HepG2 (cell line): Measurements from ENCODE around the gene CCBE1. TPM values are rescaled to one million over a fixed set of nuclear protein-coding genes. Genes with fewer than 3 reads are reported as not detected.
A peak's percentile ranks its signal among the peaks of the same experiment; 100 is the strongest.

ENCODE experiments used
- BCL6 ChIP-seq: IDR thresholded peaks from 2 replicates; pipeline ENCODE4 v1.6.1; 2016; ENCODE audit warnings: missing genetic modification reagents, missing compliant biosample characterization
- ELF1 ChIP-seq: sonication (generic); formaldehyde crosslinking; IDR thresholded peaks from 2 replicates; pipeline ENCODE4 v1.4.0; 2020; ENCODE audit warnings: missing genetic modification reagents
- ESRRA ChIP-seq: sonication (generic); formaldehyde crosslinking; IDR thresholded peaks from 2 replicates; pipeline ENCODE4 v1.5.1; 2020; ENCODE audit warnings: mild to moderate bottlenecking, low read depth, missing genetic modification reagents
- FIP1L1 ChIP-seq: fragments of 200-400 bp; formaldehyde crosslinking; IDR thresholded peaks from 2 replicates; pipeline ENCODE4 v1.6.1; 2018; ENCODE audit warnings: low read depth, mild to moderate bottlenecking, low read length, moderate library complexity, borderline replicate concordance; ENCODE audit not compliant: insufficient read depth
- JARID2 ChIP-seq: sonication (generic); formaldehyde crosslinking; IDR thresholded peaks from 2 replicates; pipeline ENCODE4 v1.8.1; 2023; ENCODE audit warnings: missing genetic modification reagents, inconsistent platforms; ENCODE audit not compliant: insufficient replicate concordance
- MAZ ChIP-seq, 2 experiments: sonication (generic) in 1 of 2; formaldehyde crosslinking in 1 of 2; IDR thresholded peaks; 2 replicates each; pipeline versions ENCODE4 v1.5.0 to v1.6.1; 2012 to 2020; ENCODE audit warnings: low read depth in 2 of 2, mild to moderate bottlenecking in 2 of 2, borderline replicate concordance in 1 of 2, improper control_type of control experiment in 1 of 2, low read length in 1 of 2, missing genetic modification reagents in 1 of 2, moderate library complexity in 1 of 2
- MED13 ChIP-seq: sonication (generic); formaldehyde crosslinking; IDR thresholded peaks from 2 replicates; pipeline ENCODE4 v1.5.0; 2020; ENCODE audit warnings: missing genetic modification reagents
- MEF2D ChIP-seq: sonication (generic); formaldehyde crosslinking; IDR thresholded peaks from 2 replicates; pipeline ENCODE4 v1.5.1; 2020; ENCODE audit warnings: mild to moderate bottlenecking, missing genetic modification reagents
- NAIF1 ChIP-seq: sonication (generic); formaldehyde crosslinking; IDR thresholded peaks from 2 replicates; pipeline ENCODE4 v1.5.0; 2020; ENCODE audit warnings: mild to moderate bottlenecking, missing genetic modification reagents, borderline replicate concordance
- NFKBIZ ChIP-seq: IDR thresholded peaks from 2 replicates; pipeline ENCODE4 v1.6.1; 2018; ENCODE audit warnings: missing genetic modification reagents, missing compliant biosample characterization
- NPAS2 ChIP-seq: sonication (generic); formaldehyde crosslinking; IDR thresholded peaks from 2 replicates; pipeline ENCODE4 v1.8.0; 2022; ENCODE audit warnings: mild to moderate bottlenecking, missing genetic modification reagents, borderline replicate concordance
- PHB2 ChIP-seq: fragments of 450-650 bp; IDR thresholded peaks from 2 replicates; pipeline ENCODE4 v1.6.1; 2018; ENCODE audit not compliant: partially characterized antibody
- PRPF4 ChIP-seq: fragments of 200-400 bp; formaldehyde crosslinking; IDR thresholded peaks from 2 replicates; pipeline ENCODE4 v1.6.1; 2016; ENCODE audit warnings: low read length, low read depth; ENCODE audit not compliant: poor library complexity, severe bottlenecking
- PTBP1 ChIP-seq: fragments of 200-400 bp; formaldehyde crosslinking; IDR thresholded peaks from 2 replicates; pipeline ENCODE4 v1.6.1; 2018; ENCODE audit warnings: low read length, low read depth; ENCODE audit not compliant: poor library complexity, severe bottlenecking
- RFX3 ChIP-seq: IDR thresholded peaks from 2 replicates; pipeline ENCODE4 v1.6.1; 2016; ENCODE audit warnings: missing biosample characterization, missing genetic modification reagents
- SRF ChIP-seq: IDR thresholded peaks from 2 replicates; pipeline ENCODE4 v1.6.1; 2011; ENCODE audit warnings: mild to moderate bottlenecking, low read depth, low read length, moderate library complexity
- SRY ChIP-seq: sonication (generic); formaldehyde crosslinking; IDR thresholded peaks from 2 replicates; pipeline ENCODE4 v1.8.0; 2022; ENCODE audit warnings: mild to moderate bottlenecking, missing genetic modification reagents
- STAT5B ChIP-seq: sonication (generic); formaldehyde crosslinking; IDR thresholded peaks from 2 replicates; pipeline ENCODE4 v1.4.0; 2020; ENCODE audit warnings: missing genetic modification reagents
- TCF7L2 ChIP-seq: IDR thresholded peaks from 2 replicates; pipeline ENCODE4 v1.6.1; 2011; ENCODE audit warnings: mild to moderate bottlenecking, low read depth, low read length, moderate library complexity
- TEAD3 ChIP-seq: optimal IDR thresholded peaks from 2 replicates; pipeline ENCODE3; 2016; ENCODE audit warnings: borderline replicate concordance
- ZBTB7A ChIP-seq: sonication (generic); formaldehyde crosslinking; IDR thresholded peaks from 2 replicates; pipeline ENCODE4 v1.8.0; 2022; ENCODE audit warnings: mild to moderate bottlenecking, missing genetic modification reagents
- ZFP36 ChIP-seq: fragments of 150-350 bp; IDR thresholded peaks from 2 replicates; pipeline ENCODE4 v1.6.1; 2018; ENCODE audit warnings: borderline replicate concordance, low read length, low read depth; ENCODE audit not compliant: partially characterized antibody
- ZFP36L1 ChIP-seq: sonication (generic); formaldehyde crosslinking; IDR thresholded peaks from 2 replicates; pipeline ENCODE4 v1.8.0; 2022; ENCODE audit warnings: mild to moderate bottlenecking, missing genetic modification reagents, moderate library complexity
- ZKSCAN1 ChIP-seq: fragments of 150-350 bp; IDR thresholded peaks from 2 replicates; pipeline ENCODE4 v1.6.1; 2014; ENCODE audit warnings: low read length
- ZNF274 ChIP-seq: sonication (generic); formaldehyde crosslinking; IDR thresholded peaks from 2 replicates; pipeline ENCODE4 v1.5.1; 2020; ENCODE audit warnings: mild to moderate bottlenecking, missing genetic modification reagents
- ZNF280D ChIP-seq: sonication (generic); formaldehyde crosslinking; IDR thresholded peaks from 2 replicates; pipeline ENCODE4 v1.5.1; 2020; ENCODE audit warnings: mild to moderate bottlenecking, missing genetic modification reagents
- polyA plus RNA-seq, 8 experiments: library from polyadenylated mRNA; depleted of rRNA in 3 of 8; stranded (reverse) in 7 of 8; unstranded in 1 of 8; fragments of >200 nt; fragmentation: Illumina TruSeq in 4 of 8; extraction: Trizol in 4 of 8; gene quantifications; 2 replicates each; pipeline versions ENCODE4 v1.2.1 to v1.2.3, GENCODE V29; 2011 to 2016; ENCODE audit warnings: low read depth in 4 of 8, missing spikeins in 1 of 8, mixed read lengths in 1 of 8; ENCODE audit not compliant: insufficient read depth in 1 of 8
- total RNA-seq, 5 experiments: library from RNA; depleted of rRNA; stranded (reverse); fragments of >200 nt; fragmentation: Illumina TruSeq; extraction: Trizol; gene quantifications; 2 replicates each; pipeline ENCODE4 v1.2.3, GENCODE V29; 2016; ENCODE audit warnings: low read depth in 1 of 5
- TF ChIP-seq, protein P1 (sequence below), 2 experiments: fragments of 450-650 bp in 1 of 2; sonication (generic) in 1 of 2; formaldehyde crosslinking; IDR thresholded peaks; 2 replicates each; pipeline versions ENCODE4 v1.5.0 to v1.8.0; 2020 to 2022; ENCODE audit warnings: mild to moderate bottlenecking in 1 of 2, missing genetic modification reagents in 1 of 2
- TF ChIP-seq, protein P2 (sequence below): sonication (generic); formaldehyde crosslinking; IDR thresholded peaks from 2 replicates; pipeline ENCODE4 v1.4.0; 2020; ENCODE audit warnings: missing genetic modification reagents

The CCBE1 gene
- total and polyA plus RNA-seq, 2 of the 13 experiments (the other 11 are each of a cell fraction or from before 2014, with no cell fraction given) = not detected

GRCh38 chr18:59453468-59453961 is 243.7 kb downstream of the CCBE1 start (continued):
- TF ChIP-seq NAIF1 (CRISPR knock-in tag) (no peak), SRF (no peak), NPAS2 (CRISPR knock-in tag) (no peak), TEAD3 (CRISPR knock-in tag) (peak; percentile 61), JARID2 (CRISPR knock-in tag) (no peak), ZFP36 (peak; percentile 27), TCF7L2 (peak; percentile 69), MEF2D (CRISPR knock-in tag) (no peak), MAZ (IDR thresholded peaks at IDR 0.05; ENCODE audit: borderline replicate concordance, low read depth, low read length) (no peak), MAZ (CRISPR knock-in tag; IDR thresholded peaks at IDR 0.05; ENCODE audit: low read depth) (no peak), ZFP36L1 (CRISPR knock-in tag) (0 out of 2 replicates have a peak, but pooled peaks have one; percentile 29), SRY (CRISPR knock-in tag) (no peak), FIP1L1 (no peak), RFX3 (CRISPR knock-in tag) (no peak), ZBTB7A (CRISPR knock-in tag) (no peak), NFKBIZ (CRISPR knock-in tag) (peak; percentile 85; the same call in 1 of the 2 replicates), STAT5B (CRISPR knock-in tag) (no peak), ELF1 (CRISPR knock-in tag) (no peak), MED13 (CRISPR knock-in tag) (no peak), ZNF274 (CRISPR knock-in tag) (no peak), ZKSCAN1 (no peak), ZNF280D (CRISPR knock-in tag) (no peak), PTBP1 (no peak), BCL6 (peak; percentile 97), PHB2 (no peak), ESRRA (no peak), PRPF4 (no peak)
- TF ChIP-seq, protein P1, sequence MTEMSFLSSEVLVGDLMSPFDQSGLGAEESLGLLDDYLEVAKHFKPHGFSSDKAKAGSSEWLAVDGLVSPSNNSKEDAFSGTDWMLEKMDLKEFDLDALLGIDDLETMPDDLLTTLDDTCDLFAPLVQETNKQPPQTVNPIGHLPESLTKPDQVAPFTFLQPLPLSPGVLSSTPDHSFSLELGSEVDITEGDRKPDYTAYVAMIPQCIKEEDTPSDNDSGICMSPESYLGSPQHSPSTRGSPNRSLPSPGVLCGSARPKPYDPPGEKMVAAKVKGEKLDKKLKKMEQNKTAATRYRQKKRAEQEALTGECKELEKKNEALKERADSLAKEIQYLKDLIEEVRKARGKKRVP (CRISPR knock-in tag; IDR thresholded peaks at IDR 0.05) = peak in 1 of 2 experiments; percentile 27; a peak in 1 of 4 replicates
- TF ChIP-seq, protein P2, sequence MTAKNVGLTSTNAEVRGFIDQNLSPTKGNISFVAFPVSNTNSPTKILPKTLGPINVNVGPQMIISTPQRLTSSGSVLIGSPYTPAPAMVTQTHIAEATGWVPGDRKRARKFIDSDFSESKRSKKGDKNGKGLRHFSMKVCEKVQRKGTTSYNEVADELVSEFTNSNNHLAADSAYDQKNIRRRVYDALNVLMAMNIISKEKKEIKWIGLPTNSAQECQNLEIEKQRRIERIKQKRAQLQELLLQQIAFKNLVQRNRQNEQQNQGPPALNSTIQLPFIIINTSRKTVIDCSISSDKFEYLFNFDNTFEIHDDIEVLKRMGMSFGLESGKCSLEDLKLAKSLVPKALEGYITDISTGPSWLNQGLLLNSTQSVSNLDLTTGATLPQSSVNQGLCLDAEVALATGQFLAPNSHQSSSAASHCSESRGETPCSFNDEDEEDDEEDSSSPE (CRISPR knock-in tag) = no peak
